ENCODE measurements around the gene GJC3.
A peak's percentile ranks its signal among the peaks of the same experiment; 100 is the strongest.
"Not testable (repeated sequence)": the region's sequence is repeated elsewhere in the genome, so short reads cannot be mapped to it uniquely, and the experiment has no call there.

GJC3 gene

GRCh38 chr7:99930376-99930775 is 956 bp upstream of the GJC3 start:
- no peak for DNase-seq (ENCODE audit: low read depth)

DNA sequence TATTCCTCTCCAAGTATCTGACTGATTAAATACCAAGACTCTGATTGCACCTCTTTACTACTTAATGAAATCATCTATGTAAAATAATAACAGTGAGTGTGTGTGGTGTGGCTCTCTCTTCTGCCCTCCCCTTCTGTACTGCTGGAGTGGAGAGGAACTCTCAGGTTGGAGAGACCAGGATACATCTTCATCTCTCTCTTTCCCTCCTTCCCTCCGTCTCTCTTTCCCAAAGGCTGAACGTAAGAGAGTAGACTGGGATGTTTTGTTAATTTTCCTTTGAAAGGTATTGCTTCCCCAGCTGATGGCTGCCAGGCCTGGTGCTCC is 272 bp upstream of the GJC3 start:
- DNase-seq (ENCODE audit: low read depth), result no peak

GRCh38 chr7:99928188-99928587 is 1.2 kb downstream of the GJC3 start:
- no peak for DNase-seq (ENCODE audit: low read depth)

DNA sequence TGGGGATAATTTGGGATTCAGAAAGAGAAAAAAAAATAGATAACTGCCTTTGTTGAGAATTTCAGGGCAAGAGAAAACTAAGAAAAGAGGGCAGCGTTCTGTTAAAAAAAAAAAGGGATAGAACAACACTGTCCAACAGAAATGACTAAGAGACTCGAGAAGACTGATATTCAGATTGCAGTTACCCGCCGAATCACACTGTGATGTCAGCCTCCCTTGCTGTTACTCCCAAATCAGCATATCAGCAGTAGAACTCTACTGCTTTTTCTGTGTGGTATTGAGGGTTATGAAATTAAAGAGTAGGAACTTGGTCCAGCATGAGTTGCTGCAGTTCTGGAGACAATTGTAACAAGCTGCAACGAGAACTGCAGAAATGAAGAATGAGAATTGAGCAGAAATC is 1.9 kb downstream of the GJC3 start:
- no peak for DNase-seq (ENCODE audit: low read depth)

DNA sequence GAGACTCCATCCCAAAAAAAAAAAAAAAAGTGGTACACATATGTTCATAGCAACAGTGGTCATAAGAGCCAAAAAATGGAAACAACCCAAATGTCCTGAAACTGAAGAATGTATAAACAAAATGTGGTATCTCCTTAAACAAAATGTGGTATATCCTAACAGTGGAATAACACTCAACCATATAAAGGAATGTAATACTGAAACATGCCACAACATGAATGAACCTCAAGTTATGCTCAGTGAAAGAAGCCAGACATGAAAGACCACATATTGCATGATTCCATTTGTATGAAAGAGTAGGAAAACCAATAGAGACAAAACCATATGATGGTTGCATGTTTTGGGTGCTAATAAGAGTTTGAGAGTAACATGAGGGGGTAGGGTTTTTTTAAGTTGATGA is 3.1 kb downstream of the GJC3 start:
- no peak for DNase-seq (ENCODE audit: low read depth)

- no peak for DNase-seq (ENCODE audit: low read depth)
These were observed 6.2 kb downstream of the GJC3 start for GRCh38 chr7:99923200-99923599.

DNA sequence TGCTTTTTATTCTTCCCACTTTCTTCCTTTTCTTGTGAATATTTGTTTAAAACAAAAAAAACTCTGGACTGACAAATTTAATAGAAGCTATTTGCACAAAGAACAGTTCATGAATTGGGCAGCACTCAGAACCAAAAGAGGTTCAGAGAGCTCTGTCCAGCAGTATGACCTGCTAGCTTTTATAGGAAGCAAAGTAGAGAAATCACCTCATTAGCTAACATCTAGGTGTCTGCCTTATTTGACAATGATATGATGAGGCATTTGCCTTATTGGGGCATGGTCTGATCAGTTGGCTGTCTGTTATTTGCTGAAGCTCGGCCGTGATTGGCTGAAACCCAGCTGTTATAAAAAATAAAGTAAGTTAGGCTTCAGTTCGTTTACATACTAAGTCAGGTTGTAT is 9.3 kb downstream of the GJC3 start:
- DNase-seq (ENCODE audit: low read depth), result no peak

- DNase-seq (ENCODE audit: low read depth), result no peak
These were observed 9.7 kb downstream of the GJC3 start for GRCh38 chr7:99919814-99920112.

DNA sequence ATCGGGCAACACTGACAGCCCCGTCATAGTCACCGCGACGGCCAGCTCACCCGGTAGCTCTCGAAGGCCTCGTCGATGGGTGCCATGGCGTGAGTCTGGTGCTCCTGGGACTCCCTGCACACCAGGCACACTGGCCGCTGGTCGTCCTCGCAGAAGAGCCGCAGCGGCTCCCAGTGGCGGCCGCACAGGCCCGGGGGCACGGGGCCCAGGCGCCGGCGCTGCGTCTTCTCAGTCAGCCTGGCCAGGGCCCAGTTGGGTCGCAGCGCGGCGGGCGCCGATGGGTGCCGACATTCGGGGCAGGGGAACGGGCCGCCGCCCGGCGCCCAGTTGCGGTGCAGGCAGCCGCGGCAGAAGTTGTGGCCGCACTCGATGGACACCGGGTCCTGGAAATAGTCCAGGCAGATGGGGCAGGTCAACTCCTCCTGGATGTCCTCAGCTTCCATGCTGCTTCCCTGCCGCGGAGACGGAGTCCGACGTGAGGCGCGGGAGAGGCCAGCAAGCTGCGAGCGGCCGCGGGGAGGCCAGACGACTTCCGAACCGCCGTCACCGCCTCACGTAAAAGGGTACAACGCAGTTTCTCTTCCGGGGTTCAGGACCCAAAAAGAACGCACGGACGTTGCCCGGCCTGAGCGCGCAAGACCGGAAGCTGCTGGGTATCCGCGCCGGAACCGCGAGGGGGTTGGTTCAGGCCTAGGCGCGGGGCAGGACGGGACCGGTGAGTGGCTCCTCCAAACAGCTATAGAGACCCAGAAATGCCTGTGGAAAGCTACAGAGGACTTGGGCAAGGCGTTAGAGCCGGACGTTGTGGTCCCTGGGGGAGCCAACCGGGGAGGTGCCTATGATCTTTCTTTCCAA is 10.2 kb downstream of the GJC3 start, which contains the start of gene TRIM4:
TSS of gene TRIM4 (minus strand) at position 572 of the 855 bp plus-strand sequence. CDS start at position 443, 129 bp downstream.
- peak; percentile 94 for DNase-seq (ENCODE audit: low read depth)

DNA sequence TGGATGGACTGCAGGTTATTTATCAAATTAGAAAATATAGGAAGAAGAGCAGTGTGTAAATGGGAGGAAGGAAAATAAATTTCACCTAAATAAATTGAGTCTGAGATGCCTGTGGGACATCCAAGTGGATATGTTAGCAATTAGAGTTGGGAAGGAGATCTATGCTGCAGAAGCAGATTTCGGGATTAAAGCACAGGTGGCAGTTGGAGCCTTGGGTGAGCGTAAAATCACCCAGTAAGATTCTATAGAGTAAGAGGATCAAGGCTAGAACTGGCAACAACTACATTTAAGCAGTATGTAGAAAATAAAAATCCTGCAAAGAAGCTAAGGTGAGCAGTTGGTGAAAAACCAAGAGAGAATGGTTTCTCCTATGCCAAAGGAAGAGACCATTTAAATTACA is 18.4 kb downstream of the GJC3 start:
- no peak for DNase-seq (ENCODE audit: low read depth)

DNA sequence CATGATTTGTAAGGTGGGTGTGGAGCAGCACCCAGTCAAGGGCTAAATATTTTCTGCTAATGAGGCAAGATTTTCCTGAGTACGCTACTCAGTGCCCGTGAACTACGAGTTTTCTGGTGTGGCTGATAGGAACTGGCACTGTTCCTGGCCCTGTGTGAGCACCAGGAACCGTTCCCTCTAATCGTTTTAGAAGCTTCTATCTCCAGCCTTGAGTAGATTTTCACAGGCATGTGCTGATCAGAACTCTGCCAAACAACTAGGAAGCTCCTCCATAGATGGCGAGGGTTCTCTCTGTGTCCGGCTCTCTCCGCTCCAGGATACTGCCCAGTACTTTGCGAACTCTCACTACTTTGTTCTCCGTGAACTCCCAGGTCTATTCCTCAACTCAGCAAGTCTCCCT is 27.8 kb downstream of the GJC3 start:
- no peak for DNase-seq (ENCODE audit: low read depth)

GRCh38 chr7:99899830-99900519 is 29.4 kb downstream of the GJC3 start:
- no peak for DNase-seq (ENCODE audit: low read depth)

DNA sequence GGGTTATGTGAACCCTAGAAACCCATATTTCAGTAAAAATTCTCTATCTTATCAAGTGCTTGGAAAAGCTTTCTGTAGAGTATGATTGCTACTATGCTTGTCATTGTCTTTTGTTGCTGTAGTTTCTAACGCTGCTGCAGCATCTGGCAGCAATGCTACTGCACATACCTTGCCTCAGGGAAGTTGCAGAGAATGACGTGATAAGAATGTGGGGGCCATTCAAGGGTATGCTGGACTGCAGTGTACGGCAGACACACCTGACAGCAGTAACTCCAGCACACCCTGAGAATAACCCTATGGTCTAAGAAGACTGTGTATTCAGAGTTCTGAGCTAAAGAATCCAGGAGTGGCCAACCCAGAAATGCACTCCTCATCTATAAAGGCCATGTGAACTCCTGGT is 30.6 kb downstream of the GJC3 start:
- no peak for DNase-seq (ENCODE audit: low read depth)

DNA sequence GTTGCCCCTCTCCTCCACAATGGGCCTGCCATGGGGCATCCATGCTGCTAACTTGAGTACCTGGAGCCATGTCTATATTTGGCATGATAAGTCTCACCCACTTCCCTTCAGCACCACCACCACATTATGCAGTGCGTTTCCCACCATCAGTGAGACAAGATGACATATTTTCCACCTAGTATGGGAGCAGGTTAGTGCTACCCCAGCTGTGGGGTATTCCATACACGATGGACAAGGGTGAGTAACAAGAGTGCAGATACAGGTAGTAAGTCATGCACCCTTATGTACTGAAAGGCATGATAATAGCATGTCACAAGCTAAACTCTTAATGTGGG is 31.4 kb downstream of the GJC3 start:
- DNase-seq (ENCODE audit: low read depth), result no peak

DNA sequence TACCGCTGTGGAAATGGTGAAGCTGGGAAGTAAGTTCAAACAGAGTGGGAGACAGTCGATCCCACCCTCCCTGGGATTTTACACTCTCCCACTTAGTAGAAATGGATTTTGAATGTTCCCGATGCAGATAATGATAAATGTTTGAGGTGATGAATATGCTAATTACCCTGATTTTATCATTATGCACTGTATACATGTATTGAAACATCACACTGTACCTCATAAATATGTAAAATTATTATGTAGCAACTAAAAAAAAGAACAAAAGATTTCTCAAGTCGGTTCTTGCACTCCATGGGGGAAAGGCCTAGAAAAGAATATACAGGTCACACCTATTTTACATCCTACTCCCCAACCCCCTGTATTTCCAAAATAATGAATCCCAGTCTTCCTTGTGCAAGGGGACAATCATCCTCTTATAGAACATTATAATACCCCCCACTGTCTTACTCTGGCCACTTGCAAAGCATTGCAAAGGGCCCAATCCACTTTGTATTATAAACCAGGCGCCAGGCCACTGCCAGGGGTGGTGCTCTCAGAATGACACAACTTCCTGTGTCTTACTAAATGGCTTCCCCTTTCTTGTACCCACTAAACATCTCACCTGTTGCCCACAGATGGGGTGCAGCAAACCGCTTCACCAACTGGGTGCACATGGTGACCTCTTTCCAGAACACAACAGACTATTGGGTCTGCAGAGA is 31.9 kb downstream of the GJC3 start:
- DNase-seq (ENCODE audit: low read depth), result no peak

GRCh38 chr7:99894738-99895137 is 34.7 kb downstream of the GJC3 start:
- DNase-seq (ENCODE audit: low read depth), result no peak

GRCh38 chr7:99893280-99893679 is 36.1 kb downstream of the GJC3 start:
- no peak for DNase-seq (ENCODE audit: low read depth)

- DNase-seq (ENCODE audit: low read depth), result not testable (repeated sequence)
These were observed 39.1 kb downstream of the GJC3 start for GRCh38 chr7:99890348-99890747.

DNA sequence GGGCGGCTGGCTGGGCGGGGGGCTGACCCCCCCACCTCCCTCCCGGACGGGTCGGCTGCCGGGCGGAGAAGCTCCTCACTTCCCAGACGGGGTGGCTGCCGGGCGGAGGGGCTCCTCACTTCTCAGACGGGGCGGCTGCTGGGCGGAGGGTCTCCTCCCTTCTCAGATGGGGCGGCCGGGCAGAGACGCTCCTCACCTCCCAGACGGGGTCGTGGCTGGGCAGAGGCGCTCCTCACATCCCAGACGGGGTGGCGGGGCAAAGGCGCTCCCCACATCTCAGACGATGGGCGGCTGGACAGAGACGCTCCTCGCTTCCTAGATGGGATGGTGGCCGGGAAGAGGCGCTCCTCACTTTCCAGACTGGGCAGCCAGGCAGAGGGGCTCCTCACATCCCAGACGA is 41.1 kb downstream of the GJC3 start:
- DNase-seq (ENCODE audit: low read depth), result not testable (repeated sequence)

- DNase-seq (ENCODE audit: low read depth), result no peak
These were observed 48.0 kb downstream of the GJC3 start for GRCh38 chr7:99881370-99881769.

DNA sequence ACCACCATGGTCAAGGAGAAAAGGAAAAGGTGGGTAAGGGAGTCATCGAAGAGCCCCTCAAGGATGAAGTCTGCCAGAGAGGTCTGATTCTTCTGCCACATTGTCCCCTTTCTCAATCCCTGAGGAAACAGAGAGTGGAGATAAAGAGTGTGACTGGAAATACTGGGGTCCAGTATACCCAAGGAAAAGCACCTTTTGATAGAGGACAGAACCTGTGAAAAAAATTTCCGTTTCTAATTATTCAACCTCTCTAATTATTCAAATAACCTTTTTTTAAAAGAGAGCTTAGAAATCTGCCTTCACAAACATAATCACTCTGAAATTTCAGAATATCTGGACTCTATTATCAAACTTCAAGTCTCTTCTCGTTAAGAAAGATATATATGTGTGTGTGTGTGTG is 52.5 kb downstream of the GJC3 start, which contains the start of gene OR2AE1:
TSS of gene OR2AE1 (minus strand) at position 101 of the 400 bp plus-strand sequence. CDS start at position 101, 0 bp downstream.
- no peak for DNase-seq (ENCODE audit: low read depth)

DNA sequence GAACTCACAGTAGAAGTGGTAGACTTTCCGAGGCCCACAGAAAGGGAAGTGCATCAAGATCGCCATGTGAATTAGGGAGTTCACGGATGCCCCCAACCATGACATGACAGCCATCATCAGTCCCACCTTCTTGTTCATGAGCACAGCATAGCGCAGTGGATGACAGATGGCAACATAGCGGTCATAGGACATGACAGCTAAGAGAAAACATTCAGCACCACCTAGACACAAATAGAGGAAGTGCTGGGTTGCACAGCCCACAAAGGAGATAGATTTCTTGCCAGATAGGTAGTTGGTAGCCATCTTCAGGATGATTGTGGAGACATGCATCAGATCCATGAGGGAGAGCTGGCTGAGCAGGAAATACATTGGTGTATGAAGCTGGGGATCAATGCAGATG is 52.9 kb downstream of the GJC3 start:
- DNase-seq (ENCODE audit: low read depth), result no peak

Measured in fibroblast of gingiva (primary cell).